DOHH2 (cell line): ENCODE data around the gene AQP11.
A peak's percentile ranks its signal among the peaks of the same experiment; 100 is the strongest.

ENCODE experiments used
- H3F3A ChIP-seq: fragments of 200-600 bp; sonication (generic), shearing (Covaris generic); 2 replicates; pipeline ENCODE4 v1.6.0; 2016; ENCODE audit warnings: antibody characterized with exemption, mild to moderate bottlenecking; ENCODE audit not compliant: control insufficient read depth, insufficient read depth
- H3K27ac ChIP-seq: fragments of 200-600 bp; sonication (generic); 2 replicates; pipeline ENCODE4 v1.5.1; 2014; ENCODE audit warnings: low read depth, mild to moderate bottlenecking, low read length, moderate library complexity
- H3K27me3 ChIP-seq: fragments of 200-600 bp; sonication (generic); 2 replicates; pipeline ENCODE4 v1.6.1; 2014; ENCODE audit warnings: mild to moderate bottlenecking, low read length, mixed read lengths; ENCODE audit not compliant: control insufficient read depth
- H3K36me3 ChIP-seq: fragments of 200-600 bp; sonication (generic); 2 replicates; pipeline ENCODE4 v1.6.1; 2014; ENCODE audit warnings: mild to moderate bottlenecking, low read length, moderate library complexity, mixed read lengths; ENCODE audit not compliant: control insufficient read depth
- H3K4me1 ChIP-seq: fragments of 200-600 bp; sonication (generic); 2 replicates; pipeline ENCODE4 v1.6.1; 2014; ENCODE audit warnings: mild to moderate bottlenecking, low read length, mixed read lengths; ENCODE audit not compliant: control insufficient read depth
- H3K4me2 ChIP-seq: fragments of 200-600 bp; sonication (generic); 2 replicates; pipeline ENCODE4 v1.6.0; 2014; ENCODE audit warnings: mild to moderate bottlenecking, low read length, moderate library complexity
- H3K4me3 ChIP-seq: fragments of 200-600 bp; sonication (generic); 2 replicates; pipeline ENCODE4 v1.5.1; 2014; ENCODE audit warnings: mild to moderate bottlenecking, low read length, mixed read lengths
- H3K79me2 ChIP-seq: fragments of 200-600 bp; sonication (generic); 2 replicates; pipeline ENCODE4 v1.6.1; 2014; ENCODE audit warnings: mild to moderate bottlenecking, low read length, mixed read lengths; ENCODE audit not compliant: control insufficient read depth
- H3K9me2 ChIP-seq: fragments of 200-600 bp; sonication (generic); replicated peaks from 2 replicates; pipeline ENCODE4 v1.6.1; 2014; ENCODE audit warnings: mild to moderate bottlenecking, low read length, mixed read lengths; ENCODE audit not compliant: control insufficient read depth
- H3K9me3 ChIP-seq: fragments of 200-600 bp; sonication (generic); 2 replicates; pipeline ENCODE4 v1.6.1; 2014; ENCODE audit warnings: antibody characterized with exemption, low read length, mixed read lengths; ENCODE audit not compliant: control insufficient read depth, insufficient read depth
- H4K20me1 ChIP-seq: fragments of 200-600 bp; sonication (generic); 2 replicates; pipeline ENCODE4 v1.6.0; 2014; ENCODE audit warnings: low read depth, mild to moderate bottlenecking, antibody characterized with exemption, low read length, moderate library complexity; ENCODE audit not compliant: control insufficient read depth, insufficient read depth
- CTCF ChIP-seq: fragments of 200-600 bp; sonication (generic); IDR thresholded peaks from one replicate; pipeline ENCODE4 v1.5.1; 2014; ENCODE audit warnings: antibody characterized with exemption, mild to moderate bottlenecking, low read depth, low read length; ENCODE audit not compliant: poor library complexity, severe bottlenecking
- EZH2phosphoT487 ChIP-seq: fragments of 200-600 bp; sonication (generic); IDR thresholded peaks from 2 replicates; pipeline ENCODE4 v1.6.1; 2017; ENCODE audit warnings: borderline replicate concordance, mild to moderate bottlenecking, antibody characterized with exemption, low read length, moderate library complexity, mixed read lengths

Gene AQP11

GRCh38 chr11:77611921-77612320 is 22.2 kb downstream of the AQP11 start:
- Histone ChIP-seq H3K4me1 (no peaks in the 10 kb centered on the region), H4K20me1 (no peaks in the 10 kb centered on the region), H3K4me3 (no peak overlapping the region), H3K36me3 (peaks cover 71% of the 10 kb centered on the region), H3K27me3 (no peaks in the 10 kb centered on the region), H3K9me3 (no peaks in the 10 kb centered on the region), H3F3A (peaks cover 5% of the 10 kb centered on the region; the same call in 1 of the 2 replicates), H3K27ac (no peak overlapping the region), H3K4me2 (no peak overlapping the region), H3K79me2 (no peaks in the 10 kb centered on the region), H3K9me2 (no peaks in the 10 kb centered on the region)
- TF ChIP-seq EZH2phosphoT487 (no peak), CTCF (no peak)

GRCh38 chr11:77617892-77618291 is 28.1 kb downstream of the AQP11 start:
- Histone ChIP-seq H3K9me3 (no peaks in the 10 kb centered on the region), H3K27me3 (no peaks in the 10 kb centered on the region), H3K27ac (no peak overlapping the region), H3K79me2 (no peaks in the 10 kb centered on the region), H3K4me1 (no peaks in the 10 kb centered on the region), H3K4me3 (no peak overlapping the region), H3F3A (peaks cover 9% of the 10 kb centered on the region; the same call in 1 of the 2 replicates), H3K4me2 (no peak overlapping the region), H3K9me2 (no peaks in the 10 kb centered on the region), H3K36me3 (peaks cover 89% of the 10 kb centered on the region), H4K20me1 (no peaks in the 10 kb centered on the region)
- TF ChIP-seq CTCF (no peak), EZH2phosphoT487 (no peak)

- Histone ChIP-seq H3K36me3 (peaks cover 89% of the 10 kb centered on the region), H3K4me1 (no peaks in the 10 kb centered on the region), H3K4me2 (no peak overlapping the region), H3F3A (0 out of 2 replicates have a peak, but pooled peaks cover 6% of the 10 kb centered on the region), H3K9me2 (no peaks in the 10 kb centered on the region), H4K20me1 (no peaks in the 10 kb centered on the region), H3K9me3 (no peaks in the 10 kb centered on the region), H3K79me2 (no peaks in the 10 kb centered on the region), H3K27me3 (no peaks in the 10 kb centered on the region), H3K27ac (no peak overlapping the region), H3K4me3 (no peak overlapping the region)
- TF ChIP-seq CTCF = peak; percentile 72
- TF ChIP-seq EZH2phosphoT487 = no peak
Observed at GRCh38 chr11:77619576-77620198, 29.9 kb downstream of the AQP11 start.
